Measurements from ENCODE around the gene CPXM1. TPM values are rescaled to one million over a fixed set of nuclear protein-coding genes. Genes with fewer than 3 reads are reported as not detected.

CPXM1 gene
- total RNA-seq, 4 donors from 2014 or later: 15.3 to 154 (median 19.1) TPM

GRCh38 chr20:2794202-2794748 lies 6.2 kb downstream of the CPXM1 start:
- no peak overlapping the region for H3K4me3 ChIP-seq
- no peak for TF ChIP-seq POLR2A (IDR thresholded peaks at IDR 0.05)
- TF ChIP-seq, protein P1, sequence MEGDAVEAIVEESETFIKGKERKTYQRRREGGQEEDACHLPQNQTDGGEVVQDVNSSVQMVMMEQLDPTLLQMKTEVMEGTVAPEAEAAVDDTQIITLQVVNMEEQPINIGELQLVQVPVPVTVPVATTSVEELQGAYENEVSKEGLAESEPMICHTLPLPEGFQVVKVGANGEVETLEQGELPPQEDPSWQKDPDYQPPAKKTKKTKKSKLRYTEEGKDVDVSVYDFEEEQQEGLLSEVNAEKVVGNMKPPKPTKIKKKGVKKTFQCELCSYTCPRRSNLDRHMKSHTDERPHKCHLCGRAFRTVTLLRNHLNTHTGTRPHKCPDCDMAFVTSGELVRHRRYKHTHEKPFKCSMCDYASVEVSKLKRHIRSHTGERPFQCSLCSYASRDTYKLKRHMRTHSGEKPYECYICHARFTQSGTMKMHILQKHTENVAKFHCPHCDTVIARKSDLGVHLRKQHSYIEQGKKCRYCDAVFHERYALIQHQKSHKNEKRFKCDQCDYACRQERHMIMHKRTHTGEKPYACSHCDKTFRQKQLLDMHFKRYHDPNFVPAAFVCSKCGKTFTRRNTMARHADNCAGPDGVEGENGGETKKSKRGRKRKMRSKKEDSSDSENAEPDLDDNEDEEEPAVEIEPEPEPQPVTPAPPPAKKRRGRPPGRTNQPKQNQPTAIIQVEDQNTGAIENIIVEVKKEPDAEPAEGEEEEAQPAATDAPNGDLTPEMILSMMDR (IDR thresholded peaks at IDR 0.05): no peak
- no peaks in the 10 kb centered on the region for H3K9me3 ChIP-seq
- H3K27ac ChIP-seq: no peak overlapping the region
- H3K27me3 ChIP-seq: no peaks in the 10 kb centered on the region
- intact Hi-C loops (cut with DNase I; ENCODE audit: low total_unique reads): no loop called here
- no peaks in the 10 kb centered on the region for H3K4me1 ChIP-seq
- H3K36me3 ChIP-seq: no peaks in the 10 kb centered on the region
- no peak for DNase-seq

- H3K36me3 ChIP-seq: no peaks in the 10 kb centered on the region
- H3K9me3 ChIP-seq: no peaks in the 10 kb centered on the region
- H3K4me3 ChIP-seq: no peak overlapping the region
- intact Hi-C loops (cut with DNase I; ENCODE audit: low total_unique reads): no loop called here
- H3K4me1 ChIP-seq: no peaks in the 10 kb centered on the region
- H3K27ac ChIP-seq: no peak overlapping the region
- DNase-seq: no peak
- no peak for TF ChIP-seq POLR2A (IDR thresholded peaks at IDR 0.05)
- TF ChIP-seq, protein P1 (IDR thresholded peaks at IDR 0.05): no peak
- H3K27me3 ChIP-seq: no peaks in the 10 kb centered on the region
Measured at GRCh38 chr20:2793471-2793870, 7.0 kb downstream of the CPXM1 start.

DNA sequence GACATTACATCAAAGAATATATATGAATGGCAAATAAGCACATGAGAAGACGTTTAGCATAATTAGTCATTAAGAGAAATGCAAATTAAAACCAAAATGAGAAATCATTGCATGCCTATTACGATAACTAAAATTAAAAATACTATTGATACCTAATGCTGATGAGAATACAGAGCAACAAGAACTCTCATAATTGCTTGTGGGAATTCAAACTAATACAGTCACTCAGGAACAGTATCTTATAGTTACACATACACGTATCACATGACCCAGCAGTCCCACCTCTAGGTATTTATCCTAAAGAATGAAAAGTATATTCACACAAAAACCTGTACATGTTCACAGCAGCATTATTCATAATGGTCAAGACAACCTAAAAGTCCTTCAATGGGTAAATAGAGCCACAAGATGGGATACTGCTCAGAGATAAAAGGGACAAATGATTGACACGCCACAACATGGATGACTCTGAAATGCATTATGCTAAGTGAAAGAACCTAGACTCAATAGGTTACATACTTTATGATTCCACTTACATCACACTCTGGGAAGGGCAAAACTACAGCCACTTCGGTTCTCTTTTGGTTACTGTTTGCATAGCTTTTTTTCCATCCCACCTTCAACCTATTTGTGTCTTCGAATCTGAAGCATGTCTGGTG lies 16.4 kb downstream of the CPXM1 start:
- Histone ChIP-seq H3K4me3 (no peak overlapping the region), H3K9me3 (no peaks in the 10 kb centered on the region), H3K27me3 (no peaks in the 10 kb centered on the region), H3K36me3 (no peaks in the 10 kb centered on the region), H3K4me1 (no peaks in the 10 kb centered on the region), H3K27ac (no peak overlapping the region)
- DNase-seq: no peak
- TF ChIP-seq, protein P1 (IDR thresholded peaks at IDR 0.05): no peak
- TF ChIP-seq POLR2A (IDR thresholded peaks at IDR 0.05): no peak
- intact Hi-C loops (cut with DNase I; ENCODE audit: low total_unique reads): no loop called here

GRCh38 chr20:2780948-2781347 lies 19.5 kb downstream of the CPXM1 start:
- Histone ChIP-seq H3K4me1 (no peaks in the 10 kb centered on the region), H3K36me3 (no peaks in the 10 kb centered on the region), H3K27me3 (no peaks in the 10 kb centered on the region), H3K4me3 (no peak overlapping the region), H3K27ac (no peak overlapping the region), H3K9me3 (no peaks in the 10 kb centered on the region)
- TF ChIP-seq, protein P1 (IDR thresholded peaks at IDR 0.05): no peak
- no peak for TF ChIP-seq POLR2A (IDR thresholded peaks at IDR 0.05)
- DNase-seq: no peak
- intact Hi-C loops (cut with DNase I; ENCODE audit: low total_unique reads): no loop called here

GRCh38 chr20:2778602-2779321 lies 21.7 kb downstream of the CPXM1 start:
- no peaks in the 10 kb centered on the region for H3K9me3 ChIP-seq
- H3K27me3 ChIP-seq: no peaks in the 10 kb centered on the region
- H3K4me3 ChIP-seq: no peak overlapping the region
- H3K4me1 ChIP-seq: no peaks in the 10 kb centered on the region
- intact Hi-C loops (cut with DNase I; ENCODE audit: low total_unique reads): no loop called here
- H3K36me3 ChIP-seq: no peaks in the 10 kb centered on the region
- H3K27ac ChIP-seq: no peak overlapping the region
- TF ChIP-seq POLR2A (IDR thresholded peaks at IDR 0.05): no peak
- TF ChIP-seq, protein P1 (IDR thresholded peaks at IDR 0.05): no peak
- no peak for DNase-seq
